B cell (primary cell): ENCODE data around the gene CACTIN. TPM values are rescaled to one million over a fixed set of nuclear protein-coding genes. Genes with fewer than 3 reads are reported as not detected.
A peak's percentile ranks its signal among the peaks of the same experiment; 100 is the strongest.

Experiments used
- ATAC-seq: fragments of 200-7000 bp; cut with Tn5 transposase; one replicate; pipeline ENCODE4 v1.10.0; 2021; ENCODE audit warnings: low read depth, mild to moderate bottlenecking, moderate number of reproducible peaks, moderate library complexity
- CTCF ChIA-PET: fragments of 350-600 bp; sonication (Branson Sonifier 250); formaldehyde crosslinking; loops from one replicate; lab custom pipeline; 2021; ENCODE audit warnings: antibody characterized with exemption, inconsistent platforms; lab: Charles Lee
- POLR2A ChIA-PET: fragments of 350-600 bp; sonication (Branson Sonifier 250); formaldehyde crosslinking; loops from one replicate; lab custom pipeline; 2021; ENCODE audit warnings: antibody characterized with exemption; lab: Charles Lee
- DNase-seq: peaks from one replicate; pipeline ENCODE4 v3.0.0; 2013
- H2AFZ ChIP-seq: 2 replicates; pipeline ENCODE4 v1.6.1; 2012; ENCODE audit warnings: mild to moderate bottlenecking, low read depth, low read length; ENCODE audit not compliant: insufficient read depth, poor library complexity, severe bottlenecking
- H3K27ac ChIP-seq, 2 donors: 1 replicate in 1 of 2; 2 replicates in 1 of 2; pipeline ENCODE4 v1.5.1; 2012 to 2013; ENCODE audit warnings: low read length in 2 of 2, mild to moderate bottlenecking in 2 of 2, moderate library complexity in 1 of 2
- H3K27me3 ChIP-seq, 4 experiments: fragments of 200-600 bp in 1 of 4; sonication (generic) in 1 of 4; replicated peaks in 1 of 4; 1 replicate in 2 of 4; 2 replicates in 2 of 4; pipeline versions ENCODE4 v1.6.1 to v1.7.0; 2013 to 2016; ENCODE audit warnings: low read length in 3 of 4, mild to moderate bottlenecking in 2 of 4, mixed read lengths in 1 of 4, moderate library complexity in 1 of 4; ENCODE audit not compliant: insufficient read depth in 4 of 4, control insufficient read depth in 3 of 4; ENCODE audit errors: control extremely low read depth in 1 of 4
- H3K36me3 ChIP-seq, 2 experiments: replicated peaks in 1 of 2; 1 replicate in 1 of 2; 2 replicates in 1 of 2; pipeline versions ENCODE4 v1.6.1 to v1.7.1; 2013; ENCODE audit warnings: low read length in 1 of 2; ENCODE audit not compliant: insufficient read depth in 2 of 2, control insufficient read depth in 1 of 2; ENCODE audit errors: control extremely low read depth in 1 of 2, extremely low read depth in 1 of 2
- H3K4me1 ChIP-seq, 2 donors: fragments of 200-600 bp in 1 of 2; sonication (generic) in 1 of 2; 1 replicate in 1 of 2; 2 replicates in 1 of 2; pipeline versions ENCODE4 v1.5.1 to v1.6.1; 2013 to 2017; ENCODE audit warnings: low read length in 2 of 2; ENCODE audit not compliant: control insufficient read depth in 2 of 2, insufficient read depth in 2 of 2
- H3K4me2 ChIP-seq: replicated peaks from 2 replicates; pipeline ENCODE3; 2012; ENCODE audit warnings: mild to moderate bottlenecking, low read depth, low read length; ENCODE audit not compliant: poor library complexity, severe bottlenecking
- H3K4me3 ChIP-seq, 5 experiments: fragments of 200-600 bp in 1 of 5; sonication (generic) in 1 of 5; 1 replicate in 3 of 5; 2 replicates in 2 of 5; pipeline versions ENCODE4 v1.5.1 to v1.7.0; 2011 to 2016; ENCODE audit warnings: low read length in 4 of 5, mild to moderate bottlenecking in 4 of 5, low read depth in 2 of 5, control low read depth in 1 of 5, moderate library complexity in 1 of 5; ENCODE audit not compliant: insufficient read depth in 1 of 5; ENCODE audit errors: control extremely low read depth in 1 of 5, extremely low read depth in 1 of 5
- H3K79me2 ChIP-seq: fragments of 200-600 bp; sonication (generic); one replicate; pipeline ENCODE4 v1.6.0; 2016; ENCODE audit warnings: low read length; ENCODE audit not compliant: control insufficient read depth, insufficient read depth
- H3K9ac ChIP-seq: fragments of 200-600 bp; sonication (generic); 2 replicates; pipeline ENCODE4 v1.6.1; 2017; ENCODE audit warnings: mild to moderate bottlenecking, low read length, moderate library complexity
- H3K9me3 ChIP-seq, 3 donors: one replicate each; pipeline versions ENCODE4 v1.6.1 to v1.7.1; 2013; ENCODE audit warnings: low read length in 2 of 3; ENCODE audit not compliant: control insufficient read depth in 2 of 3, insufficient read depth in 1 of 3; ENCODE audit errors: control extremely low read depth in 1 of 3
- H4K20me1 ChIP-seq: 2 replicates; pipeline ENCODE4 v1.6.0; 2012; ENCODE audit warnings: mild to moderate bottlenecking, low read length; ENCODE audit not compliant: insufficient read depth, control insufficient read depth, poor library complexity, severe bottlenecking
- H3K27ac Mint-ChIP-seq: one replicate; pipeline ENCODE4 v1.8.0; 2021; ENCODE audit warnings: mixed read lengths
- H3K27me3 Mint-ChIP-seq: one replicate; pipeline ENCODE4 v1.8.0; 2021; ENCODE audit warnings: mixed read lengths
- H3K4me1 Mint-ChIP-seq: one replicate; pipeline ENCODE4 v1.8.0; 2021; ENCODE audit warnings: mixed read lengths
- H3K4me3 Mint-ChIP-seq: one replicate; pipeline ENCODE4 v1.8.0; 2021; ENCODE audit warnings: mixed read lengths
- H3K9me3 Mint-ChIP-seq: one replicate; pipeline ENCODE4 v1.8.0; 2022; ENCODE audit warnings: mixed read lengths; ENCODE audit not compliant: insufficient read depth
- CTCF ChIP-seq: fragments of 200-600 bp; IDR thresholded peaks from one replicate; pipeline ENCODE4 v1.8.0; 2022; ENCODE audit warnings: antibody characterized with exemption, mild to moderate bottlenecking
- EZH2 ChIP-seq: IDR thresholded peaks from 2 replicates; pipeline ENCODE4 v1.6.1; 2012; ENCODE audit warnings: borderline replicate concordance, low read depth, mild to moderate bottlenecking, moderate library complexity, low read length; ENCODE audit not compliant: insufficient read depth, poor library complexity, severe bottlenecking
- WGBS: methylation state at CpG from one replicate; pipeline ENCODE4 v1.1.5; 2013; ENCODE audit warnings: missing lambda C conversion rate; ENCODE audit not compliant: insufficient coverage; 5-methylcytosine and 5-hydroxymethylcytosine counted together
- intact Hi-C: fragments of 100-400 bp; cut with micrococcal nuclease; formaldehyde crosslinking; loops from one replicate; pipeline ENCODE4 v1.10.0; 2022
- polyA plus RNA-seq: library from polyadenylated mRNA; depleted of rRNA; stranded (reverse); fragments of >200 nt; gene quantifications from 2 replicates; pipeline ENCODE4 v1.2.3, GENCODE V29; 2012
- total RNA-seq, 2 donors: library from RNA; stranded (reverse); fragments of 120-200 nt in 1 of 2; gene quantifications; 1 replicate in 1 of 2; 2 replicates in 1 of 2; pipeline versions ENCODE4 v1.2.3 to v1.2.4, GENCODE V29; 2013 to 2022

Gene CACTIN
- total and polyA plus RNA-seq, 2 donors (not counting 1 experiment from before 2014, with no cell fraction given), result 40.6 to 41.8 TPM

- no peak overlapping the region for H3K27ac Mint-ChIP-seq
- H3K9ac ChIP-seq, result no peak overlapping the region
- peaks cover 26% of the 10 kb centered on the region for H3K79me2 ChIP-seq
- POLR2A ChIA-PET, result no interaction called here
- TF ChIP-seq EZH2, result no peak
- peak; percentile 78 for TF ChIP-seq CTCF
- H3K4me1 Mint-ChIP-seq, result peaks cover 13% of the 10 kb centered on the region
- ATAC-seq (peak; percentile 79), DNase-seq (peak; percentile 65)
- H2AFZ ChIP-seq, result no peak overlapping the region
- peak overlapping the region; percentile 59 for H3K4me2 ChIP-seq
- peaks cover 0 to 36% of the 10 kb centered on the region in 2 experiments for H3K36me3 ChIP-seq
- no peak overlapping the region for H3K4me3 ChIP-seq
- H3K27ac ChIP-seq, result no peak overlapping the region
- H3K27me3 Mint-ChIP-seq, result no peaks in the 10 kb centered on the region
- H4K20me1 ChIP-seq, result peaks cover 33% of the 10 kb centered on the region
- no peaks in the 10 kb centered on the region for H3K9me3 Mint-ChIP-seq
- CTCF ChIA-PET, result interaction anchor here (0.6 to 6.4 kb wide), 6 partner anchors 10 to 71 kb away, joined by 3 to 47 read pairs (median 6); partner anchors contain the start of gene GIPC3
- no peaks in the 10 kb centered on the region for H3K9me3 ChIP-seq
- peaks cover 12 to 15% of the 10 kb centered on the region in 2 donors for H3K4me1 ChIP-seq
- WGBS, result 41% methylated on average over 30 of the region's 31 CpGs
- H3K4me3 Mint-ChIP-seq, result no peak overlapping the region
- intact Hi-C loops, result loop anchor here (1.0 kb wide), 2 partner anchors 32 to 73 kb away; no protein-coding TSS in a partner anchor
- no peaks in the 10 kb centered on the region for H3K27me3 ChIP-seq
These were observed 8.3 kb downstream of the CACTIN start for GRCh38 chr19:3618144-3618810.

GRCh38 chr19:3617463-3617862, 9.1 kb downstream of the CACTIN start:
- Histone ChIP-seq H3K27ac (no peak overlapping the region), H3K4me2 (peak overlapping the region; percentile 59), H3K9me3 (no peaks in the 10 kb centered on the region), H3K79me2 (peaks cover 22% of the 10 kb centered on the region), H3K9ac (no peak overlapping the region), H4K20me1 (peaks cover 29% of the 10 kb centered on the region), H3K4me3 (no peak overlapping the region), H2AFZ (no peak overlapping the region), H3K27me3 (no peaks in the 10 kb centered on the region), H3K4me1 (peaks cover 12 to 15% of the 10 kb centered on the region in 2 donors), H3K36me3 (peaks cover 0 to 34% of the 10 kb centered on the region in 2 experiments)
- CTCF ChIA-PET, result interaction anchor here (0.6 to 6.4 kb wide), 2 partner anchors 47 to 70 kb away, joined by 3 to 47 read pairs; no protein-coding TSS in a partner anchor
- intact Hi-C loops, result no loop called here
- no peak for ATAC-seq
- TF ChIP-seq CTCF (no peak), EZH2 (no peak)
- Mint-ChIP-seq H3K27ac (no peak overlapping the region), H3K9me3 (no peaks in the 10 kb centered on the region), H3K27me3 (no peaks in the 10 kb centered on the region), H3K4me1 (peaks cover 13% of the 10 kb centered on the region), H3K4me3 (no peak overlapping the region)
- 21% methylated on average over 17 of the region's 19 CpGs for WGBS
- POLR2A ChIA-PET, result no interaction called here
- DNase-seq, result no peak
